ENCODE results near the gene GRK5. TPM values are rescaled to one million over a fixed set of nuclear protein-coding genes. Genes with fewer than 3 reads are reported as not detected.

GRK5 gene
- total RNA-seq, 1 experiment from 2014 or later: 4.8 TPM

DNA sequence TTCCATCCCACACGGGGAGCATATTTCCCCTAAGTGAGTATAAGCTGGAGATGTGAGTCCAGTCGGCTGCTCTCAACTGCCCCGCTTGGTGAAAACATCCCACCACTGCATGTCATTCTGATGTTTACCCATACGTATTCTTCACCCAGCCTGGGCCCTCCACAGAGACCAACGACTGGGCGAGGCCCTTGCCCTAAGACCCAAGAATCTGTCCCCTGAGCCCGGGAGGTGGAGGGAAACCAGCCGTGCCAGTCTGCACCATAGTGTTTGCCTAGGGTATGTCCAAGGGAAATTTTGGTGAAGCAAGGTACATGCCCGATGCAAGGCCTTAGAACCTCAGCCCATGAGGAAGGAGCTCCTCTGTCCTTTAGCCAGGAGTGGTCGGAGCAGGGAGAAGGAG is 267.2 kb downstream of the GRK5 start:
- Histone ChIP-seq H3K9me3 (ENCODE audit: insufficient read depth, low read depth) (no peaks in the 10 kb centered on the region), H3K36me3 (ENCODE audit: low read depth) (no peaks in the 10 kb centered on the region), H3K27ac (no peak overlapping the region), H3K4me3 (no peak overlapping the region), H3F3A (ENCODE audit: insufficient read depth, low read depth) (no peaks in the 10 kb centered on the region), H2AFZ (no peak overlapping the region), H3K27me3 (ENCODE audit: insufficient read depth, low read depth) (no peaks in the 10 kb centered on the region), H4K20me1 (ENCODE audit: insufficient read depth) (no peaks in the 10 kb centered on the region), H3K79me2 (ENCODE audit: low read depth) (no peaks in the 10 kb centered on the region), H3K4me2 (no peak overlapping the region), H3K9me2 (ENCODE audit: insufficient read depth) (no peaks in the 10 kb centered on the region), H3K4me1 (replicated peaks; ENCODE audit: insufficient read depth) (peaks cover 12% of the 10 kb centered on the region)
- ChIA-PET POLR2A (ENCODE audit: unreplicated experiment) (no interaction called here), CTCF (no interaction called here)
- no peak for DNase-seq
- intact Hi-C loops (cut with micrococcal nuclease; ENCODE audit: unreplicated experiment): no loop called here
- TF ChIP-seq, protein P1, sequence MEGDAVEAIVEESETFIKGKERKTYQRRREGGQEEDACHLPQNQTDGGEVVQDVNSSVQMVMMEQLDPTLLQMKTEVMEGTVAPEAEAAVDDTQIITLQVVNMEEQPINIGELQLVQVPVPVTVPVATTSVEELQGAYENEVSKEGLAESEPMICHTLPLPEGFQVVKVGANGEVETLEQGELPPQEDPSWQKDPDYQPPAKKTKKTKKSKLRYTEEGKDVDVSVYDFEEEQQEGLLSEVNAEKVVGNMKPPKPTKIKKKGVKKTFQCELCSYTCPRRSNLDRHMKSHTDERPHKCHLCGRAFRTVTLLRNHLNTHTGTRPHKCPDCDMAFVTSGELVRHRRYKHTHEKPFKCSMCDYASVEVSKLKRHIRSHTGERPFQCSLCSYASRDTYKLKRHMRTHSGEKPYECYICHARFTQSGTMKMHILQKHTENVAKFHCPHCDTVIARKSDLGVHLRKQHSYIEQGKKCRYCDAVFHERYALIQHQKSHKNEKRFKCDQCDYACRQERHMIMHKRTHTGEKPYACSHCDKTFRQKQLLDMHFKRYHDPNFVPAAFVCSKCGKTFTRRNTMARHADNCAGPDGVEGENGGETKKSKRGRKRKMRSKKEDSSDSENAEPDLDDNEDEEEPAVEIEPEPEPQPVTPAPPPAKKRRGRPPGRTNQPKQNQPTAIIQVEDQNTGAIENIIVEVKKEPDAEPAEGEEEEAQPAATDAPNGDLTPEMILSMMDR (conservative IDR thresholded peaks at IDR 0.05): no peak
- no peak for TF ChIP-seq EZH2 (IDR thresholded peaks at IDR 0.05; ENCODE audit: low read depth)
- no TSS peak for BruUV-seq (replicated peaks)

DNA sequence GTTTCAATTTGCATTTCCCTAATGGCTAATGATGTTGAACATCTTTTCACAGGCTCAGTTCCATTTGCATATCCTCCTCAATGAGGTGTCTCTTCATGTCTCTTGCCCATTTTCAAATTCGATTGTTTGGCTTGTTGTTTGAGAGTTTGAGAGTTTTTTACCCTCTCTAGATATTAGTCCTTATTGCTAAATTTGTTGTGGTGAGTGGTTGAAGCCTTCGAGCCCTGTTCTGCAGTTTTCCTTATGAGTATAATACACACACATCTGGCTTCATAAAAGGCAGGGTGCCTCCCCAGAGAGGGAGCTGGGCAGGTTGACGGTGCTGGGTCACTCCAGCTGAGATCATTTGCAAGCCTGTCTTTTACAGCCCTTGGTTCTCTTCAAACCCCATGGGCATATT is 270.1 kb downstream of the GRK5 start:
- Histone ChIP-seq H3K9me3 (ENCODE audit: insufficient read depth, low read depth) (no peaks in the 10 kb centered on the region), H2AFZ (no peak overlapping the region), H3K4me2 (no peak overlapping the region), H3K27ac (no peak overlapping the region), H3K36me3 (ENCODE audit: low read depth) (no peaks in the 10 kb centered on the region), H4K20me1 (ENCODE audit: insufficient read depth) (no peaks in the 10 kb centered on the region), H3K9me2 (ENCODE audit: insufficient read depth) (no peaks in the 10 kb centered on the region), H3K79me2 (ENCODE audit: low read depth) (no peaks in the 10 kb centered on the region), H3F3A (ENCODE audit: insufficient read depth, low read depth) (no peaks in the 10 kb centered on the region), H3K4me3 (no peak overlapping the region), H3K27me3 (ENCODE audit: insufficient read depth, low read depth) (no peaks in the 10 kb centered on the region), H3K4me1 (replicated peaks; ENCODE audit: insufficient read depth) (peaks cover 12% of the 10 kb centered on the region)
- no TSS peak for BruUV-seq (replicated peaks)
- no peak for TF ChIP-seq EZH2 (IDR thresholded peaks at IDR 0.05; ENCODE audit: low read depth)
- TF ChIP-seq, protein P1 (conservative IDR thresholded peaks at IDR 0.05): no peak
- intact Hi-C loops (cut with micrococcal nuclease; ENCODE audit: unreplicated experiment): no loop called here
- ChIA-PET CTCF (no interaction called here), POLR2A (ENCODE audit: unreplicated experiment) (no interaction called here)
- no peak for DNase-seq

DNA sequence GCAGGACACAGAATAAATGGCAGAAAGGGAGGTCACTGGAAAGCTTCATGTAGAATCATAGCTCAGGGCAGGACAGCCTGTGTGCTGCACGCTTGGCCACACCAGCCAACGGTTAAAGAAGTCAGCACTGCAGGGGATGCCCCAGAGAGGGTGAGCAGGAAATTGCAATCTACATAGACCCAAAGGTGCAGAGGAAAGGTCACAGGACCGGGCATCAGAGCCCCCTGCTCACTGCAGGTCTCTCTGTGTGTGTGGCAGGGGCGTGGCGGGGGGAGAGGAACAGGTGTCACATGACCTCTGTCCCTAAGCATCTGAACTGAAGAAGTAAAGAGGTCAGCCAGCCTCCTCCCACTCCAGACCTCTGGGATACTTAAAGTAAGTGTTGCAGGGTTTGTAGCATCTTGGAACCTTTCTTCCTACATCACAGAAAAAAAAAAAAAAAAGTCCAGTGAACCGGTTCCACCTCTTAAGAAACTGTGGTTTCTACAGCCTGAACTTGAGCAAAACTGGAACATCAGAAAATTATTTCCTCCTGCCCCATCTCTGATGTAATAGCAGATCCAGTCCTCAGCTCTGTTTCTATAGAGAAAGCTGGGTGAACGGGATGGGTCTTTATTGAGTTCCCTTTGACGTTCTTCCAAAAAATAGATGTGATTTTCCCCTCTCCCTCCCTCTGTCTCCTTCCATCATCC is 270.9 kb downstream of the GRK5 start:
- no TSS peak for BruUV-seq (replicated peaks)
- intact Hi-C loops (cut with micrococcal nuclease; ENCODE audit: unreplicated experiment): no loop called here
- H3F3A ChIP-seq (ENCODE audit: insufficient read depth, low read depth): no peaks in the 10 kb centered on the region
- no peak overlapping the region for H3K4me3 ChIP-seq
- H3K9me3 ChIP-seq (ENCODE audit: insufficient read depth, low read depth): no peaks in the 10 kb centered on the region
- CTCF ChIA-PET: no interaction called here
- H3K9me2 ChIP-seq (ENCODE audit: insufficient read depth): no peaks in the 10 kb centered on the region
- no peak overlapping the region for H2AFZ ChIP-seq
- H3K79me2 ChIP-seq (ENCODE audit: low read depth): no peaks in the 10 kb centered on the region
- peaks cover 12% of the 10 kb centered on the region for H3K4me1 ChIP-seq (replicated peaks; ENCODE audit: insufficient read depth)
- no peaks in the 10 kb centered on the region for H3K27me3 ChIP-seq (ENCODE audit: insufficient read depth, low read depth)
- TF ChIP-seq, protein P1 (conservative IDR thresholded peaks at IDR 0.05): no peak
- TF ChIP-seq EZH2 (IDR thresholded peaks at IDR 0.05; ENCODE audit: low read depth): no peak
- no peak overlapping the region for H3K27ac ChIP-seq
- no peaks in the 10 kb centered on the region for H3K36me3 ChIP-seq (ENCODE audit: low read depth)
- POLR2A ChIA-PET (ENCODE audit: unreplicated experiment): no interaction called here
- DNase-seq: no peak
- peak overlapping the region; percentile 27; the same call in 1 of the 2 replicates for H3K4me2 ChIP-seq
- no peaks in the 10 kb centered on the region for H4K20me1 ChIP-seq (ENCODE audit: insufficient read depth)

Measured in PC-9 (cell line).